IMR-90 (cell line): ENCODE measurements around the gene SLITRK3. TPM values are rescaled to one million over a fixed set of nuclear protein-coding genes. Genes with fewer than 3 reads are reported as not detected.

Source experiments
- ATAC-seq: fragments of 200-7000 bp; cut with Tn5 transposase; 2 replicates; pipeline ENCODE4 v1.9.1; 2020; ENCODE audit warnings: low read depth, mild to moderate bottlenecking, moderate library complexity
- BruUV-seq: library from RNA; stranded (reverse); fragments of 400-500 nt; replicated peaks from 2 replicates; lab custom pipeline; 2021; lab: Mats Ljungman, UMichigan
- CTCF ChIA-PET: fragments of 300-600 bp; formaldehyde crosslinking; extraction: SDS; loops from one replicate; lab custom pipeline; 2021; ENCODE audit warnings: antibody characterized with exemption; lab: Yijun Ruan, JAX
- POLR2A ChIA-PET: fragments of 300-600 bp; sonication (Branson Sonifier 250); formaldehyde crosslinking; loops from one replicate; lab custom pipeline; 2022; ENCODE audit warnings: antibody characterized with exemption; ENCODE audit not compliant: unreplicated experiment; lab: Charles Lee
- DNase-seq: peaks from one replicate; pipeline ENCODE4 v3.0.0; 2013
- H2AFZ ChIP-seq: replicated peaks from 2 replicates; pipeline ENCODE3; 2013; ENCODE audit warnings: low read length, mild to moderate bottlenecking; ENCODE audit not compliant: poor library complexity
- H2AK5ac ChIP-seq: 2 replicates; pipeline ENCODE4 v1.6.1; 2013; ENCODE audit warnings: low read depth, low read length, inconsistent platforms
- H2AK9ac ChIP-seq: replicated peaks from 2 replicates; pipeline ENCODE3; 2013; ENCODE audit warnings: mild to moderate bottlenecking, low read depth, low read length, moderate library complexity; ENCODE audit not compliant: poor library complexity
- H2BK120ac ChIP-seq: 2 replicates; pipeline ENCODE4 v1.6.1; 2013; ENCODE audit warnings: low read depth, low read length, inconsistent platforms
- H2BK15ac ChIP-seq: 3 replicates; pipeline ENCODE4 v1.6.1; 2013; ENCODE audit warnings: low read depth, low read length, inconsistent platforms
- H2BK20ac ChIP-seq: 2 replicates; pipeline ENCODE4 v1.6.1; 2013; ENCODE audit warnings: low read depth, mild to moderate bottlenecking, inconsistent platforms, low read length, moderate library complexity
- H2BK5ac ChIP-seq: 2 replicates; pipeline ENCODE4 v1.6.1; 2013; ENCODE audit warnings: mild to moderate bottlenecking, low read depth, low read length, inconsistent platforms; ENCODE audit not compliant: poor library complexity, severe bottlenecking
- H3K14ac ChIP-seq: replicated peaks from 2 replicates; pipeline ENCODE4 v1.6.1; 2013; ENCODE audit warnings: low read depth, low read length, inconsistent platforms
- H3K18ac ChIP-seq: 2 replicates; pipeline ENCODE4 v1.6.1; 2013; ENCODE audit warnings: low read depth, low read length, control low read depth
- H3K23ac ChIP-seq: 2 replicates; pipeline ENCODE4 v1.6.1; 2013; ENCODE audit warnings: low read depth, low read length, inconsistent platforms
- H3K27ac ChIP-seq: 2 replicates; pipeline ENCODE4 v1.5.1; 2013; ENCODE audit warnings: mild to moderate bottlenecking, control low read depth, low read length; ENCODE audit not compliant: insufficient read depth
- H3K27me3 ChIP-seq: 2 replicates; pipeline ENCODE4 v1.6.1; 2013; ENCODE audit warnings: low read length; ENCODE audit not compliant: control insufficient read depth, insufficient read depth
- H3K36me3 ChIP-seq: 2 replicates; pipeline ENCODE4 v1.6.1; 2013; ENCODE audit warnings: low read length, mixed read lengths; ENCODE audit not compliant: control insufficient read depth, insufficient read depth
- H3K4ac ChIP-seq: 2 replicates; pipeline ENCODE4 v1.6.1; 2013; ENCODE audit warnings: low read depth, low read length, inconsistent platforms
- H3K4me1 ChIP-seq: 2 replicates; pipeline ENCODE4 v1.6.1; 2013; ENCODE audit warnings: low read length, mixed read lengths; ENCODE audit not compliant: control insufficient read depth, insufficient read depth
- H3K4me2 ChIP-seq: 2 replicates; pipeline ENCODE4 v1.6.1; 2013; ENCODE audit warnings: low read depth, mild to moderate bottlenecking, control low read depth, low read length, moderate library complexity
- H3K4me3 ChIP-seq: 2 replicates; pipeline ENCODE4 v1.5.1; 2013; ENCODE audit warnings: low read depth, mild to moderate bottlenecking, control low read depth, low read length, moderate library complexity; ENCODE audit not compliant: insufficient read depth
- H3K56ac ChIP-seq: 2 replicates; pipeline ENCODE4 v1.6.1; 2013; ENCODE audit warnings: low read length, inconsistent platforms; ENCODE audit not compliant: insufficient read depth; ENCODE audit errors: extremely low read depth
- H3K79me1 ChIP-seq, 2 experiments: 2 replicates each; pipeline ENCODE4 v1.6.1; 2013; ENCODE audit warnings: low read length in 2 of 2, inconsistent platforms in 1 of 2, low read depth in 1 of 2
- H3K9ac ChIP-seq: 2 replicates; pipeline ENCODE4 v1.6.1; 2013; ENCODE audit warnings: low read depth, low read length, control low read depth
- H3K9me1 ChIP-seq: 2 replicates; pipeline ENCODE4 v1.6.1; 2013; ENCODE audit warnings: low read length, inconsistent platforms; ENCODE audit not compliant: insufficient read depth
- H3K9me3 ChIP-seq: 2 replicates; pipeline ENCODE4 v1.6.1; 2013; ENCODE audit warnings: low read length; ENCODE audit not compliant: control insufficient read depth, insufficient read depth
- H4K20me1 ChIP-seq: 2 replicates; pipeline ENCODE4 v1.6.1; 2013; ENCODE audit warnings: low read length, inconsistent platforms; ENCODE audit not compliant: insufficient read depth
- H4K5ac ChIP-seq: 2 replicates; pipeline ENCODE4 v1.6.1; 2013; ENCODE audit warnings: mild to moderate bottlenecking, low read depth, low read length, control low read depth
- H4K8ac ChIP-seq, 2 experiments: 2 replicates each; pipeline ENCODE4 v1.6.1; 2013; ENCODE audit warnings: low read depth in 2 of 2, low read length in 2 of 2, control low read depth in 1 of 2, inconsistent platforms in 1 of 2
- H4K91ac ChIP-seq: 2 replicates; pipeline ENCODE4 v1.6.1; 2013; ENCODE audit warnings: low read depth, low read length, inconsistent platforms; ENCODE audit not compliant: insufficient read depth
- RFX5 ChIP-seq: IDR thresholded peaks from 2 replicates; pipeline ENCODE4 v1.8.0; 2012; ENCODE audit warnings: low read depth, mild to moderate bottlenecking, low read length, moderate library complexity
- SMC3 ChIP-seq: fragments of 150-350 bp; IDR thresholded peaks from 2 replicates; pipeline ENCODE4 v1.6.1; 2016; ENCODE audit warnings: low read depth, mild to moderate bottlenecking, antibody characterized with exemption, low read length, moderate library complexity
- WGBS, 2 experiments: methylation state at CpG; one replicate each; pipeline versions ENCODE4 v1.1.5 to v1.1.7; 2013; ENCODE audit warnings: missing lambda C conversion rate in 2 of 2; ENCODE audit not compliant: insufficient read length in 1 of 2; ENCODE audit errors: extremely low coverage in 2 of 2; 5-methylcytosine and 5-hydroxymethylcytosine counted together
- dilution Hi-C: fragments of 300-500 bp; cut with HindIII; formaldehyde crosslinking; loops from one replicate; pipeline ENCODE4 v1.14.3; 2018; ENCODE audit warnings: low sequenced_read_pairs; ENCODE audit not compliant: unreplicated experiment
- in situ Hi-C: fragments of 300-500 bp; cut with MboI; formaldehyde crosslinking; loops from 3 replicates; pipeline ENCODE4 v1.14.3; 2019; ENCODE audit warnings: low sequenced_read_pairs, inconsistent platforms, mixed read lengths
- intact Hi-C: fragments of 100-400 bp; cut with micrococcal nuclease; formaldehyde crosslinking; loops from 2 replicates; pipeline ENCODE4 v1.10.0; 2022
- polyA plus RNA-seq, 3 experiments: library from polyadenylated mRNA; depleted of rRNA; stranded (reverse); fragments of >200 nt; gene quantifications; 2 replicates each; pipeline ENCODE4 v1.2.3, GENCODE V29; 2012; ENCODE audit warnings: low replicate concordance in 1 of 3
- total RNA-seq: library from RNA; depleted of rRNA; stranded (reverse); fragments of >200 nt; gene quantifications from 2 replicates; pipeline ENCODE4 v1.2.3, GENCODE V29; 2012

The SLITRK3 gene
- total and polyA plus RNA-seq, 2 of the 4 experiments (the other 2 are of a cell fraction), result not detected

DNA sequence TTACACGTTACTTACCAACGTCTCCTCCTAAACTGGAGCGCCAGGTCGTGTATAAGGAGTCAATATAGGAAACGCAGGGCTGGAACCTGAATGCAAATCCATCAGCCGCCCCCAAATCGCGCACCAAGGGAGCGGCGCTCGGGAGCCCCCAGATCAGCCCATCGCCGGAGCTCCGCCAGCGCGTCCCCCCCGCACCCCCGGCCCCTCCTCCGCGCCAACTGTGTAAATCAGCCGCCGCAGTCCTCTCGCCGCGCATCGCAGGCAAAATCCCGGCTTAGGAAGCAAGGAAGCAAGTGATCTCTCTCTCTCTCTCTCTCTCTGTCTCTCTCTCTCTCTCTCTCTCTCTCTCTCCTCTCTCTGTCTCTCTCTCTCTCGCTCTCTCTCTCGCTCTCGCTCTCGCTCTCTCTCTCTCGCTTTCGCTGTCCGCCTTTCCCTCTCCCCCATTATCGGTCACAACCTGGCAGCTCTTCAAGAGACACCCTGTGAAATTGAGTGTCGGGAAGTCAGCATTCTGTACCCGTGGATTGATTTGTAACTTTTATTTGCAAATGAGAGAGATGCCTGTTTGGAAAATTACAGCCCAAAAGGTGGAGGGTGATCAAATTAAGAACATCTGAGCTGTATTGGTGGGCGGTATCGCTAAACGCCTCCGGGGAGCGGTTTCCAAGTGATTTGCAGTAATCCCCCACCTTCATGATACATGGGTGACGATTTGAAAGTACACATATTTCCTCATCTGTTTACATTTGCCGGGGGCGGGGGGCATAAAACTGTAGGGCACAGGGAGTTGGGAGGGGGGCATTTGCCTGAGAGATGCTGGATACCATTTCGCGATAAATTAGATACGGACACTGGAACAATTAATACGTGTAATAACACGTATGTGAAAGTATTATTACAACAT is 645 bp upstream of the SLITRK3 start (continued):
- no peak for TF ChIP-seq RFX5

DNA sequence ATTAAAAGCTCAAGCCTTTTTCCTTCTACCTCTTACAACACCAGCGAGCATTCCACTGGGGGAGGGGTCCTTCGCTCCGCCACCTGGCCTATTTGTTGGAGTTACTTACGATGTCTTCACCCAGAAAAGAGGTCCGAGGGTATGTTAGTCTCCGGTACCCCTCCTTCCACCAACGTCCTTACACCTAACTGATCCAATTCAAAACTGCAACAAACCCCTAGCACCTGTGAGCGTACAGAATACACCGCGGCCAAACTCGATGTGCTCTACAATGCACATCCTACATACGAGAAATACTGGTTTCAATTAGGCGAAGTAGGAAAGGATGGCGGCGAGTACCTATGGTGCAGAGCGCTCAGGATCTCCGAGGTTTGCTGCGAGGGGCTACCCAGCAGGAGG is 944 bp downstream of the SLITRK3 start:
- DNase-seq (no peak), ATAC-seq (no peak)
- TF ChIP-seq SMC3, result no peak
- Histone ChIP-seq H4K91ac (no peak overlapping the region), H2AFZ (no peak overlapping the region), H3K9me3 (peaks cover 3% of the 10 kb centered on the region), H3K4me2 (peak overlapping the region; percentile 2; the same call in 1 of the 2 replicates), H3K18ac (no peak overlapping the region), H3K9me1 (no peaks in the 10 kb centered on the region), H3K36me3 (no peaks in the 10 kb centered on the region), H3K4me3 (no peak overlapping the region), H4K5ac (no peak overlapping the region), H2AK5ac (no peak overlapping the region), H3K4me1 (no peaks in the 10 kb centered on the region), H2BK20ac (no peak overlapping the region), H3K4ac (no peak overlapping the region), H3K14ac (no peak overlapping the region), H2BK120ac (no peak overlapping the region), H4K8ac (no peak overlapping the region), H3K9ac (no peak overlapping the region), H2BK5ac (no peak overlapping the region), H2BK15ac (no peak overlapping the region), H3K27me3 (peaks cover 34% of the 10 kb centered on the region), H3K27ac (no peak overlapping the region), H2AK9ac (no peak overlapping the region), H3K56ac (no peak overlapping the region), H3K23ac (no peak overlapping the region), H4K20me1 (no peaks in the 10 kb centered on the region), H3K79me1 (no peaks in the 10 kb centered on the region)
- WGBS, 2 experiments, result 8% methylated on average over 4 of the region's 18 CpGs; no CpG with 5 or more reads in 1 of the 2 experiments
- ChIA-PET POLR2A (no interaction called here), CTCF (interaction anchor here (1.0 kb wide), 1 partner anchor 11 kb away, joined by 3 read pairs; no protein-coding TSS in a partner anchor)
- in situ Hi-C loops, result no loop called here
- dilution Hi-C loops, result no loop called here
- intact Hi-C loops, result no loop called here
- no TSS peak for BruUV-seq
